Measurements from ENCODE around the gene PRUNE2.
A peak's percentile ranks its signal among the peaks of the same experiment; 100 is the strongest.
"Not testable (repeated sequence)": the region's sequence is repeated elsewhere in the genome, so short reads cannot be mapped to it uniquely, and the experiment has no call there.

The PRUNE2 gene

GRCh38 chr9:76873056-76873792, 32.7 kb downstream of the PRUNE2 start:
- DNase-seq (ENCODE audit: low read depth in 2 of 3, low spot score in 1 of 3), result no peak

DNA sequence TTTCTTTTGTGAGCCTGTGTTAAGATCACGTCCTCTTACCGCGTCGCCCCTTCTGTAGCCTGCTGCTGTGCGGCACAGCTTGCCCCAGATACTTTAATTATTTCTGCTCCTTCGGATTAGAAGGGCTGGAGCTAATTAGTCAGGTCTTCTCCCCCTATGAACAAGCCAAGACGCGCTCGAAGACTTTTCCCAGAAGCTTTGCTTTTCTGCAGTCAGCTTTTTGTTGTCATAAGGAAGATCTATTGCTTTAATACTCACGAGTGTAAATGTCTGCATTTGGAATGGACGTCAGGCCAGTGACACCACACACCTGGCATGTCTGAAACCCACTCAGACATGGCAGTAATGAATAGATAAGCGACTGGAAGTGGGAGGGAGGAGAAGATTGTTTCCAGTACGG, 37.0 kb downstream of the PRUNE2 start:
- no peak for DNase-seq (ENCODE audit: low read depth in 2 of 3, low spot score in 1 of 3)

GRCh38 chr9:76866689-76867088, 39.2 kb downstream of the PRUNE2 start:
- no peak for DNase-seq (ENCODE audit: low read depth in 2 of 3, low spot score in 1 of 3)

- no peak for DNase-seq (ENCODE audit: low read depth in 2 of 3, low spot score in 1 of 3)
Observed at GRCh38 chr9:76863832-76864231, 42.1 kb downstream of the PRUNE2 start.

- DNase-seq (ENCODE audit: low read depth in 2 of 3, low spot score in 1 of 3), result no peak
Observed at GRCh38 chr9:76859860-76860259, 46.1 kb downstream of the PRUNE2 start.

DNA sequence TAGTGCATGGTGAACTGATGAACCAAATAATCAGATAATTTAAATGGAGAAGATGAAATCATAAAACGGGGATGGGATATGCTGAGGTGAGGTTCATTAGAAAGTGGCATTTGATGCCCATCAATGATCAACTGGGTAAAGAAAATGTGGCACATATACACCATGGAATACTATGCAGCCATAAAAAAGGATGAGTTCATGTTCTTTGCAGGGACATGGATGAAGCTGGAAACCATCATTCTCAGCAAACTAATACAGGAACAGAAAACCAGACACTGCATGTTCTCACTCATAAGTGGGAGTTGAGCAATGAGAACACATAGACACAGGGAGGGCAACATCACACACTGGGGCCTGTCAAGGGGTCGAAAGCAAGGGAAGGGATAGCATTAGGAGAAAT, 47.7 kb downstream of the PRUNE2 start:
- DNase-seq (ENCODE audit: low read depth in 2 of 3, low spot score in 1 of 3), result not testable (repeated sequence)

GRCh38 chr9:76856016-76856415, 49.9 kb downstream of the PRUNE2 start:
- DNase-seq (ENCODE audit: low read depth in 2 of 3, low spot score in 1 of 3), result no peak

DNA sequence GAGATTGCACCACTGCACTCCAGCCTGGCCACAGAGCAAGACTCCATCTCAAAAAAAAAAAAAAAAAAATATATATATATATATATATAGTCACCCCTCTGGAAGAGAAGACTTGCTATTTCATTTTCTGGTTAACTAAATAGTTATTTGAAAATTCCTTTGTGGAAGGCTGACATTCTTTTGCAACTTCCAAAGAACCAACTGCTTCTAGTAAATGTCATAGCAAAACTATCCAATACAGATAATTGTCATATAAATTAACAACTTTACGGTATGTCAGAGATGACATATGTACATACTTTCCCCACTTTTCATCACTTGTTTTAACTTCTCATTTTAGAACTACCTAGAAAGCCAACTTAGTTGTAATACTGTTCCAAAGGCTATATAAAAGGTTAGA, 50.9 kb downstream of the PRUNE2 start:
- no peak for DNase-seq (ENCODE audit: low read depth in 2 of 3, low spot score in 1 of 3)

DNA sequence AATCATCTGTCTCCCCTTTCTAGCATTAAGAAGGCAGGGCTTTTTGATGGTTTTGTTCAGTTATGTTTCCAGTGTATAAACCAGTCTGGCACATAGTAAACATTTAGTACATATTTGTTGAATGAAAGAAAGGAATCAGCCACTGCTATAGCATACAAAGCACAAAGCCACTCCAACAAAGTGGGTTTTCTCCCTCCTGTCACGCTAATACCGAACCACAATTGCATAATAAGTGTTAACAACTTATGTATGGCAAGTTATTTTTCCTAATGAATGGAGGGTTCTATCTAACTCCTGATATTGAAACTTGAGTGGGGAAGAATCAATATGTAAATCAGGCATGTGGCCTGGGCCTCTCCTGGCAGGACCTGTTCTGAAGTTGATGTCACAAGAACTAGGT, 53.9 kb downstream of the PRUNE2 start:
- DNase-seq (ENCODE audit: low read depth in 2 of 3, low spot score in 1 of 3), result no peak

DNA sequence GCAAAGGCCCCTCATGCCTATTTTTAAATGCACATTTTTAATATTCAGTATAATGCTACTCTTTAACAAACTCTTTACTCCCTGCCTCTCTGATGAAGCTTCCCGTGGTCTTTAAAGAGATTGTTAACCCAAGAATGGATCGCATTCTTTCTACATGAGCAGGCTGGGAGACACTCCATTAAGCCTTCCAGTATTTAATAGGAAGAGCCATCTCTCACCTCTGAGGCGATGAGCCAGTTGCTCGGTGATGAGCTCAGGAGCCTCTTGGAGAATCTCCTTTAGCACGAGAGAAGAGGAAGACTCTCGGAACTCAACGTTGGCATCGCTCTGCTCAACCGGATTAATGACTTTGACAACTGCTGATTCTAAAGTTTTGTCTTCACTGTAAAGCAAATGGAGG, 59.6 kb downstream of the PRUNE2 start:
- DNase-seq (ENCODE audit: low read depth in 2 of 3, low spot score in 1 of 3), result no peak

- no peak for DNase-seq (ENCODE audit: low read depth in 2 of 3, low spot score in 1 of 3)
Observed at GRCh38 chr9:76845254-76845653, 60.7 kb downstream of the PRUNE2 start.

- no peak for DNase-seq (ENCODE audit: low read depth in 2 of 3, low spot score in 1 of 3)
Observed at GRCh38 chr9:76835571-76836283, 70.2 kb downstream of the PRUNE2 start.

DNA sequence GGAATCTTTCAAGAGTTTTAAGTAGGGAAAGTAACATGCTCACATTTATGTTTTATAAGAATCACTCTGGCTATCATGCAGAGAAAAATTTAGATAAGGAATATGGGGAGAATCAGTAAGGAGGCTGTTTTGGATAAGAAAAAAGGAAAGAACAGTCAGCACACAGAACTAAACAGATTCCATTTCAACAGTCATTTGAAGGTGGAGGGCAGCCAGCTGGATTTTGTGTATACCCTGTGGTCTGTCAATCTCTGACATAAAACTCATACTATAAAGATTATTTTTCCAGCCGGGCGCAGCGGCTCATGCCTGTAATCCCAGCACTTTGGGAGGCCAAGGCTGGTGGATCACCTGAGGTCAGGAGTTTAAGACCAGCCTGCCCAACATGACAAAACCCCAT, 77.5 kb downstream of the PRUNE2 start:
- DNase-seq (ENCODE audit: low read depth in 2 of 3, low spot score in 1 of 3), result no peak

- DNase-seq (ENCODE audit: low read depth in 2 of 3, low spot score in 1 of 3), result no peak
Observed at GRCh38 chr9:76827296-76828080, 78.4 kb downstream of the PRUNE2 start.

DNA sequence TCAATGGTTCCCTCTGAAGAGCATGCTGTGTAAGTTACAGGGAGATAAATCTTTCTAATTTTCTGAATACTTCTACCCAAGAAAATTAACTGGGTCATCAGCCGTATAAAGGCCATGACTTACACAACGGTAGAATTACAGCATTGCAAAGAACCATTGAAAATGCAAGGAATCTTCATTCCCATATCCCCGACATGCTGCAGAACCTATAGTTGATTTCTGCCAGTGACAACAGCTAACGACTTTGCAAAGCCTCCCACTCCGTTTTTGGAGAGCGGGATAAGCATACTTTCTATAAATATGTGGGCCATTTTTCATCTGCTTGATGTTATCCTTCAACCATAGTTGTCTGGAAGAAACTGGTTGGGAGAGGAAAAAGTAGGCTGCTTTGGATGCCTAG, 85.5 kb downstream of the PRUNE2 start:
- no peak for DNase-seq (ENCODE audit: low read depth in 2 of 3, low spot score in 1 of 3)

DNA sequence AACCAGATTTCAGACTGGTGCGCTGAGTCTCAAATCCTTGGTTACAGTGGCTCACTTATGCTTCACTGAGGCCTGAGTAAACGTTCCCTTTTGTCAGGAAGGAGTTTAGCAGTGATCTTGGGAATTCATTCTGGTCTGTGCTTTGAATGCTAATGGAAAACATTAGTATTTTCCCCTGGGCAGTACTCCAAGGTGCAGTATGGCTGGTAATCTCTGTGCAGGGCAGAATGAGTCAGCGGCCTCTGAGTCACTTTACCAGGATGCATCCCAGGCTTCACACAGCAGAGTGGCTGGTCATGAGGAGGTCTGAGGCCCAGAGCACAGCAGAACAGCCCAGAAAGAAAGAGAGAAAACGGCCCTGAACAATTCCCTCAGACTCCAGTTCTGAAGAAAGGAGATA, 87.6 kb downstream of the PRUNE2 start:
- DNase-seq (ENCODE audit: low read depth in 2 of 3, low spot score in 1 of 3), result no peak

DNA sequence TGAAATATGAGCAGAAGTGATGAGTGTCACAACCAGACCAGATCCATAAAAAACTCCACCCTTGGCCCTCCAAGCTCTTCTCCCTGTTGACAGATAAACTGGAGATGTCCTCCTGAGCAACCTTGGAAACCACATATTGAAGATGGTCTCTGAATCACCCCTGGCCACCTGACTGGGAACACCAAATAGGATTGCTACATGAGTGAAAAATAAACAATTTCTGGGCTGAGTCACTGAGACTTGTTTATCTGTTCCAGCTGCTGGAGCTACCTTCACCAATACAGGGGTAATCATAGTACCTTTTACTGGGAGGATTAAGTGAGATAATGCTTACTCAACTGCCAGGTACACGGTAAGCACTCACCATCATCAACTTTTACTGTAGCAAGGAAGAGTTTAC, 88.4 kb downstream of the PRUNE2 start:
- no peak for DNase-seq (ENCODE audit: low read depth in 2 of 3, low spot score in 1 of 3)

GRCh38 chr9:76812591-76812990, 93.3 kb downstream of the PRUNE2 start:
- DNase-seq (ENCODE audit: low read depth in 2 of 3, low spot score in 1 of 3), result no peak

DNA sequence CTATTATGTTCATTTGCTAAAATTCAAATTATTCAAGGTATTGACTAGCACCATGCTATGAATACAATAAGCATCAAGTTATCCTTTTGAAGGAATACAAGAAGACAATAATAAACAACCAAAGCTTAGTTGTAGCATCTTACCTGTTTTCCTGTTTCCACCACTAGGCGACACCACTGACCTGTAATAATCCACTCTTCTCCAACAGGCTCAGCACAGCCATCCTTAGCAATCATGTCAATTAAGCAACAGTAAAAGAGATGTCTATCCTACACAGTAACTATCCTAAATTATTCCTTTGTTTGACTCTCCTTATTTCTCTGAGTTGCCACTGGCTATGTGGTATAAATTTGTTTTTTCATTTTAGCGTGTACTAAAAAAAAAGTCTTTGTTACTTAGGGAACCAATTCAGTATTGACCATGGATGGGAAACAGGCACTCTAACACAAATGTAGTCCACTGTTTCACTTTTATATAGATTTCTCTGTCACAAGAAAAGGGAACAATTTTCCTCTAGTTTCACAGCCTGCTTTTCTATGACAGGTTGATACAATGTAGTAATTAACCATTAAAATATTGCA, 95.4 kb downstream of the PRUNE2 start:
- DNase-seq (ENCODE audit: low read depth in 2 of 3, low spot score in 1 of 3), result peak in 1 of 3 donors; percentile 35

- DNase-seq (ENCODE audit: low read depth in 2 of 3, low spot score in 1 of 3), result no peak
Observed at GRCh38 chr9:76808636-76809035, 97.3 kb downstream of the PRUNE2 start.

DNA sequence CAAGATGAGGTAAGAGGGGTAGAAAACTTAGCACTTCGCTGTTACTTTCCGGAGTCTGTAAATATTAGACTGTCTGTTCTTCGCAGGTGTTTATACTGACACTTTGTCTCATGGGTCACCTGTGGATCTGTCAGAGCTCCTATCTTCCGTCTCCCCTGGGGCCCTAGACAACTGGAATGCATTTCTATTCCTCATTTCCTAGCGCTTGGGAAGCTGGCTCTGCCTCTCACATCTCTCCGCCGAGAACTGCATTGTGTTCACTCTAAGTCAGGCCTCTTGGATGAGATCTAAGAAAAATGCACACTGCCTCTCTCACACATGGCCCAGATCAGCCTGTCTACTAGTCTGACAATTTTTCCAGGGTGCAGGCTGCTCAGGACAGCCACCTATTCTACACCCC, 102.2 kb downstream of the PRUNE2 start:
- no peak for DNase-seq (ENCODE audit: low read depth in 2 of 3, low spot score in 1 of 3)

DNA sequence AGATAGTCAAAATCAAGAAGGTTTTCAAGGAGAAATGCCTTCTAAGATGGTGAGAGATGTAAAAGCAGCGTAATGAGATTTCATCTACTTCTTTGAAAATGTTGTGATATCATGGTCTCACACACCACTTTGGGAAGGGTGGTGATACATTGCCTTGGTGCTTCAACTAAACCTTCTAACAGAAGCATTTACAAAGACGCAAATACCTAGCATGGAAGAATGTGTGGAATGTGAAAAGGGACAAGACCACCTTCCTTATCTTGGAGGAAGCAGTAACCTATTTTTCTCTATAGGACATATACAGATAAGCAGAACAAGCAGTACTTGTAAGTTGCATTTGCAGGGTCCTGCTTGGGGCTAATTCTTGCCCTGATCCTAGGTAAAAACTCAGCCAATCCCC, 102.8 kb downstream of the PRUNE2 start:
- no peak for DNase-seq (ENCODE audit: low read depth in 2 of 3, low spot score in 1 of 3)
